Mononuclear cell (primary cell): ENCODE measurements around the gene PPP1R3E. TPM values are rescaled to one million over a fixed set of nuclear protein-coding genes. Genes with fewer than 3 reads are reported as not detected.

Experiments used
- H3K27me3 ChIP-seq: 2 replicates; pipeline ENCODE4 v1.6.0; 2011; ENCODE audit warnings: low read length, control low read depth; ENCODE audit not compliant: insufficient read depth
- H3K4me1 ChIP-seq: 2 replicates; pipeline ENCODE4 v1.5.1; 2011; ENCODE audit warnings: mild to moderate bottlenecking, low read length, control low read depth; ENCODE audit not compliant: insufficient read depth
- H3K4me3 ChIP-seq: 2 replicates; pipeline ENCODE4 v1.5.1; 2011; ENCODE audit warnings: mild to moderate bottlenecking, low read length, moderate library complexity
- H3K9me3 ChIP-seq: 2 replicates; pipeline ENCODE4 v1.5.1; 2011; ENCODE audit warnings: low read depth, mild to moderate bottlenecking, control low read depth, low read length
- total RNA-seq: library from RNA; depleted of rRNA; stranded (reverse); fragments of >200 nt; gene quantifications from one replicate; pipeline ENCODE4 v1.2.3, GENCODE V29; 2012

Gene PPP1R3E
- total RNA-seq, 1 donor: 12.5 TPM

GRCh38 chr14:23249824-23250223 is 52.8 kb downstream of the PPP1R3E start:
- no peak overlapping the region for H3K4me3 ChIP-seq
- H3K27me3 ChIP-seq: no peaks in the 10 kb centered on the region
- H3K9me3 ChIP-seq: no peaks in the 10 kb centered on the region
- H3K4me1 ChIP-seq: no peaks in the 10 kb centered on the region

GRCh38 chr14:23248601-23249000 is 54.1 kb downstream of the PPP1R3E start:
- H3K4me1 ChIP-seq: no peaks in the 10 kb centered on the region
- no peaks in the 10 kb centered on the region for H3K9me3 ChIP-seq
- H3K27me3 ChIP-seq: no peaks in the 10 kb centered on the region
- no peak overlapping the region for H3K4me3 ChIP-seq

Other genes starting within 250 kb of the PPP1R3E start
- 0.63 TPM for gene CDH24, start 245.3 kb downstream of the PPP1R3E start, total RNA-seq
- gene ACIN1, start 207.7 kb downstream of the PPP1R3E start, total RNA-seq: 123 TPM
- gene C14orf119, start 207.4 kb downstream of the PPP1R3E start, total RNA-seq: 5.2 TPM
- not detected for gene CIROP, start 197.9 kb downstream of the PPP1R3E start, total RNA-seq
- gene CEBPE, start 183.6 kb downstream of the PPP1R3E start, total RNA-seq: 0.21 TPM
- gene SLC7A8, start 119.2 kb downstream of the PPP1R3E start, total RNA-seq: 0.21 TPM
- 0.10 TPM for gene RNF212B, start 64.9 kb downstream of the PPP1R3E start, total RNA-seq
- gene HOMEZ, start 16.7 kb downstream of the PPP1R3E start, total RNA-seq: 1.5 TPM
- gene BCL2L2, start 4.0 kb upstream of the PPP1R3E start, total RNA-seq: 3.4 TPM
- 51.0 TPM for gene PABPN1, start 18.6 kb upstream of the PPP1R3E start, total RNA-seq
- 5.6 TPM for gene SLC22A17, start 50.0 kb upstream of the PPP1R3E start, total RNA-seq
- not detected for gene EFS, start 62.3 kb upstream of the PPP1R3E start, total RNA-seq
- not detected for gene IL25, start 70.0 kb upstream of the PPP1R3E start, total RNA-seq
- 22.0 TPM for gene CMTM5, start 74.2 kb upstream of the PPP1R3E start, total RNA-seq
- not detected for gene MYH6, start 105.4 kb upstream of the PPP1R3E start, total RNA-seq
- not detected for gene MYH7, start 132.8 kb upstream of the PPP1R3E start, total RNA-seq
- gene NGDN, start 166.8 kb upstream of the PPP1R3E start, total RNA-seq: 92.7 TPM
- gene ZFHX2, start 248.9 kb upstream of the PPP1R3E start, total RNA-seq: under 0.01 TPM